Stomach (tissue), 9 donors: ENCODE measurements around the gene ERMP1. TPM values are rescaled to one million over a fixed set of nuclear protein-coding genes. Genes with fewer than 3 reads are reported as not detected.

Source experiments
- DNase-seq, 2 donors: peaks; one replicate each; pipeline versions ENCODE4 v3.0.0 to v3.0.0-alpha.2; 2013 to 2019
- H3K27ac ChIP-seq, 5 donors: fragments of 200-600 bp in 4 of 5; sonication (generic) in 4 of 5; one replicate each; pipeline ENCODE4 v1.5.1; 2013 to 2019; ENCODE audit warnings: mild to moderate bottlenecking in 1 of 5, moderate library complexity in 1 of 5
- H3K27me3 ChIP-seq, 3 donors: fragments of 200-600 bp; sonication (generic); one replicate each; pipeline ENCODE4 v1.5.1; 2017 to 2019; ENCODE audit warnings: mixed run types in 1 of 3
- H3K36me3 ChIP-seq, 4 donors: fragments of 200-600 bp; sonication (generic); 1 replicate in 3 of 4; 2 replicates in 1 of 4; pipeline ENCODE4 v1.5.1; 2016 to 2019
- H3K4me1 ChIP-seq, 4 donors: fragments of 200-600 bp; sonication (generic); one replicate each; pipeline ENCODE4 v1.5.1; 2016 to 2019
- H3K4me3 ChIP-seq, 4 donors: fragments of 200-600 bp; sonication (generic) in 3 of 4; one replicate each; pipeline ENCODE4 v1.5.1; 2016 to 2019; ENCODE audit warnings: mild to moderate bottlenecking in 1 of 4
- H3K9me3 ChIP-seq, 4 donors: fragments of 200-600 bp; sonication (generic); one replicate each; pipeline ENCODE4 v1.5.1; 2016 to 2019
- EP300 ChIP-seq: sonication (generic); formaldehyde crosslinking; IDR thresholded peaks from one replicate; pipeline ENCODE4 v1.6.1; 2017; ENCODE audit warnings: antibody characterized with exemption
- POLR2A ChIP-seq, 4 donors: fragments of 450-650 bp; IDR thresholded peaks; one replicate each; pipeline ENCODE4 v1.6.1; 2016; ENCODE audit warnings: antibody characterized with exemption in 4 of 4, control low read depth in 2 of 4, mild to moderate bottlenecking in 1 of 4, moderate library complexity in 1 of 4
- POLR2AphosphoS5 ChIP-seq, 3 donors: sonication (generic); formaldehyde crosslinking; IDR thresholded peaks; one replicate each; pipeline ENCODE4 v1.6.1; 2016; ENCODE audit warnings: antibody characterized with exemption in 3 of 3
- WGBS, 5 donors: extraction: QIAGEN DNeasy Blood & Tissue Kit in 3 of 5; methylation state at CpG; one replicate each; pipeline versions ENCODE4 v1.1.5 to v1.1.7; 2013 to 2018; 5-methylcytosine and 5-hydroxymethylcytosine counted together
- intact Hi-C: fragments of 100-400 bp; cut with DNase I; formaldehyde crosslinking; loops from one replicate; pipeline ENCODE4 v1.15.1; 2023; ENCODE audit warnings: low total_unique reads
- polyA plus RNA-seq, 3 donors: library from polyadenylated mRNA; stranded (reverse); fragments of 200-250 nt; gene quantifications; one replicate each; pipeline ENCODE4 v1.2.3, GENCODE V29; 2013
- total RNA-seq, 5 donors: library from RNA; depleted of rRNA; stranded (reverse); fragments of >200 nt; gene quantifications; one replicate each; pipeline versions ENCODE4 v1.1.0 to v1.2.3, GENCODE V29; 2014 to 2016
- TF ChIP-seq, protein P1 (sequence below), 7 experiments: fragments of 450-650 bp in 4 of 7; fragments of 200-600 bp in 3 of 7; sonication (generic) in 3 of 7; IDR thresholded peaks; one replicate each; pipeline ENCODE4 v1.5.1; 2016 to 2019; ENCODE audit warnings: antibody characterized with exemption in 7 of 7, control low read depth in 2 of 7, mild to moderate bottlenecking in 1 of 7
- donor health status: healthy with polysubstance abuse.
- donor health status: Bipolar disorder and iron deficiency.
- donor health status: healthy.

ERMP1 gene
- total and polyA plus RNA-seq, 8 donors, result 2.0 to 32.1 (median 16.3) TPM

DNA sequence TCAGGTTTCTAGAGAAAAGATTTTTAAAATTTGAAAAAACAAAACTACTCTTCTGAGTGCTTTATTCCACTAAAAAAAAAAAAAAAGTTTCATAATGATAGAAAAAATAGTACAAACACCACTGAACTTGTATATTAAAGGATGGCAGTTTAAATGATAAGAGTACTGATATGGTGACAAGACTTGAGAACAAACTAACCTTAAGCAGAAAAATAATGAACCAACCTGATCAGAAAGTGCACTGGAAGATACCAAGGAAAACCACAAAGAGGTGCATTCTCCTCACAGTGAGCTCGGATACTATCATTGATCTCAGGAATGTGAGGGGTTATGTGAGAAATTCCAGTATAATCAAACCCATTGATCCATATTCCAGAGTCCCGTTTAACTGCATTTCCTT, 34.3 kb downstream of the ERMP1 start:
- Histone ChIP-seq H3K27me3 (no peaks in the 10 kb centered on the region), H3K36me3 (peaks cover 5 to 41% (median 32%) of the 10 kb centered on the region in 4 donors), H3K9me3 (no peaks in the 10 kb centered on the region), H3K4me1 (peaks cover 12 to 25% (median 16%) of the 10 kb centered on the region in 4 donors), H3K27ac (no peak overlapping the region), H3K4me3 (no peak overlapping the region)
- intact Hi-C loops, result no loop called here
- 55 to 70% (median 63%) methylated on average over 2 of the region's 2 CpGs for WGBS, 5 donors
- TF ChIP-seq EP300 (no peak), POLR2A (IDR thresholded peaks at IDR 0.05) (no peak), POLR2AphosphoS5 (IDR thresholded peaks at IDR 0.05) (no peak)
- TF ChIP-seq, protein P1, sequence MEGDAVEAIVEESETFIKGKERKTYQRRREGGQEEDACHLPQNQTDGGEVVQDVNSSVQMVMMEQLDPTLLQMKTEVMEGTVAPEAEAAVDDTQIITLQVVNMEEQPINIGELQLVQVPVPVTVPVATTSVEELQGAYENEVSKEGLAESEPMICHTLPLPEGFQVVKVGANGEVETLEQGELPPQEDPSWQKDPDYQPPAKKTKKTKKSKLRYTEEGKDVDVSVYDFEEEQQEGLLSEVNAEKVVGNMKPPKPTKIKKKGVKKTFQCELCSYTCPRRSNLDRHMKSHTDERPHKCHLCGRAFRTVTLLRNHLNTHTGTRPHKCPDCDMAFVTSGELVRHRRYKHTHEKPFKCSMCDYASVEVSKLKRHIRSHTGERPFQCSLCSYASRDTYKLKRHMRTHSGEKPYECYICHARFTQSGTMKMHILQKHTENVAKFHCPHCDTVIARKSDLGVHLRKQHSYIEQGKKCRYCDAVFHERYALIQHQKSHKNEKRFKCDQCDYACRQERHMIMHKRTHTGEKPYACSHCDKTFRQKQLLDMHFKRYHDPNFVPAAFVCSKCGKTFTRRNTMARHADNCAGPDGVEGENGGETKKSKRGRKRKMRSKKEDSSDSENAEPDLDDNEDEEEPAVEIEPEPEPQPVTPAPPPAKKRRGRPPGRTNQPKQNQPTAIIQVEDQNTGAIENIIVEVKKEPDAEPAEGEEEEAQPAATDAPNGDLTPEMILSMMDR (IDR thresholded peaks at IDR 0.05), result no peak
- no peak for DNase-seq

DNA sequence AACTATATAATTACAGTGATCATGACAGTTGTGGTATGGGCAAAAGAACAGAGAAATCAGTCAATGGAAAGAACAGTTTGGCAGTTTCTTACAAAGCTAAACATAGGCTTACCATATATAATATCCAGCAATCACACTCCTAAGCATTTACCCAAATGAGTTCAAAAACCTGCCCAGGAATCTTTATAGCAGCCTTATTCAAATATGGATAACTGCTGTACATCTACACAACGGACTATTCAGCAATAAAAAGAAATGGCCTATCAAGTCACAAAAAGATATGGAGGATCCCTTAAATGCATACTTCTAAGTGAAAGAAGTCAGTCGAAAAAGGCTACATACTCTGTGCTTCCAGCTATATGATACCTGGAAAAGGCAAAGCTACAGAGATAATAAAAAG, 36.6 kb downstream of the ERMP1 start:
- no peak for DNase-seq
- intact Hi-C loops, result no loop called here
- 91 to 95% (median 92%) methylated on average over 2 of the region's 2 CpGs for WGBS, 5 donors
- peaks cover 5 to 41% (median 32%) of the 10 kb centered on the region in 4 donors for H3K36me3 ChIP-seq
- H3K27me3 ChIP-seq, result no peaks in the 10 kb centered on the region
- TF ChIP-seq POLR2A (IDR thresholded peaks at IDR 0.05) (no peak), POLR2AphosphoS5 (IDR thresholded peaks at IDR 0.05) (no peak), EP300 (no peak)
- TF ChIP-seq, protein P1 (IDR thresholded peaks at IDR 0.05), result no peak
- H3K4me1 ChIP-seq, result peaks cover 5 to 18% (median 10%) of the 10 kb centered on the region in 4 donors
- no peak overlapping the region for H3K4me3 ChIP-seq
- no peaks in the 10 kb centered on the region for H3K9me3 ChIP-seq
- H3K27ac ChIP-seq, result no peak overlapping the region

DNA sequence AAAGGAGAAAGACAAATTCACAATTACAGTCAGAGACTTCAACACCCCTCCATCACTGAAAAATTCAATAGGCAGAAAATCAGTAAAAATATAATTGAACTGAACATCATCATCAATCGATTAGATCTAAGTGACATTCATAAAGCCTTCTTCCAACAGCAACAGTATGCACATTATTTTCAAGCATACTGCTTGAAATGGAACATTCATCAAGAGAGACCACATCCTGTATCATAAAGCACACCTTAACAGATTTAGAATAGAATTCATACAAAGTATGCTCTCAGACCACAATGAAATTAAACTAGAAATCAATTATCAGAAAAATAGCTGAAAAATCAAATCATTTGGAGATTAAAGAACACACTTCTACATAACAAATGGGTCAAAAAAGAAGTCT, 39.1 kb downstream of the ERMP1 start:
- no peak for TF ChIP-seq POLR2AphosphoS5 (IDR thresholded peaks at IDR 0.05)
- TF ChIP-seq, protein P1 (IDR thresholded peaks at IDR 0.05), result no peak
- no peak for TF ChIP-seq EP300
- TF ChIP-seq POLR2A (IDR thresholded peaks at IDR 0.05), result no peak
- Histone ChIP-seq H3K4me1 (no peaks in the 10 kb centered on the region), H3K9me3 (no peaks in the 10 kb centered on the region), H3K27me3 (no peaks in the 10 kb centered on the region), H3K27ac (no peak overlapping the region), H3K36me3 (peaks cover 5 to 55% (median 45%) of the 10 kb centered on the region in 4 donors), H3K4me3 (no peak overlapping the region)
- DNase-seq, result no peak
- intact Hi-C loops, result no loop called here
- 84 to 96% (median 90%) methylated on average over 1 of the region's 1 CpG for WGBS, 5 donors

DNA sequence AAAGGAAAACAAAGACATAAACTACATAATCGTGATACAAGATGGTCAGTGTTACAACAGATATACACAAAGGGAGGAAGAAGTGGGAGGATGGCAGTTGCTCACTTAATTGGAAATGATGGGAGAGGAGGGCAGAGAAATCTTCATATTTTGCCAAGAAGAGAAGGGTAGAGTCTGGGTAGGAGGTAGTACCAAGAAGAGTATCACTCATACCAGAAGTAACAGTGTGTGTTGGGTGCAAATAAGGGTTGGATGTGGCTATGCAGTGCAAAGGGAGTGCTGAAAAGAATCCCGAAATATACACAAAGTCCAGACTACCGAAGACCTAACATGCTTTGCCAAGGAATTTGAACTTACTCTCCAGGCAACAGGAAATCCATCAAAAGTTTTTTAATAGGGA, 41.0 kb downstream of the ERMP1 start:
- H3K4me3 ChIP-seq, result no peak overlapping the region
- no peak for TF ChIP-seq POLR2AphosphoS5 (IDR thresholded peaks at IDR 0.05)
- TF ChIP-seq, protein P1 (IDR thresholded peaks at IDR 0.05), result no peak
- TF ChIP-seq EP300, result no peak
- no peak for TF ChIP-seq POLR2A (IDR thresholded peaks at IDR 0.05)
- H3K36me3 ChIP-seq, result peaks cover under 1 to 48% (median 35%) of the 10 kb centered on the region in 4 donors
- no peak for DNase-seq
- no peak overlapping the region for H3K27ac ChIP-seq
- H3K4me1 ChIP-seq, result no peaks in the 10 kb centered on the region
- H3K9me3 ChIP-seq, result no peaks in the 10 kb centered on the region
- no peaks in the 10 kb centered on the region for H3K27me3 ChIP-seq
- intact Hi-C loops, result no loop called here
- 67 to 89% (median 82%) methylated on average over 3 of the region's 3 CpGs for WGBS, 5 donors
